ENCODE measurements around the gene RBM20. TPM values are rescaled to one million over a fixed set of nuclear protein-coding genes. Genes with fewer than 3 reads are reported as not detected.

Gene RBM20
- total and polyA plus RNA-seq, 8 donors = under 0.01 to 6.2 (median 0.59) TPM; not detected in 2

- no peak overlapping the region for H3K4me3 ChIP-seq
- H3K9me3 ChIP-seq = no peaks in the 10 kb centered on the region
- H3K36me3 ChIP-seq = no peaks in the 10 kb centered on the region
- no peak overlapping the region for H3K27ac ChIP-seq
- no peaks in the 10 kb centered on the region for H3K27me3 ChIP-seq
- DNase-seq = no peak
- H3K4me1 ChIP-seq = no peaks in the 10 kb centered on the region
- WGBS, 5 donors = 67 to 82% (median 71%) methylated on average over 7 of the region's 7 CpGs
- intact Hi-C loops (cut with DNase I; ENCODE audit: low total_unique reads) = no loop called here
- TF ChIP-seq POLR2A (IDR thresholded peaks at IDR 0.05) (no peak), POLR2AphosphoS5 (IDR thresholded peaks at IDR 0.05) (no peak), EP300 (IDR thresholded peaks at IDR 0.05) (no peak)
- TF ChIP-seq, protein P1, sequence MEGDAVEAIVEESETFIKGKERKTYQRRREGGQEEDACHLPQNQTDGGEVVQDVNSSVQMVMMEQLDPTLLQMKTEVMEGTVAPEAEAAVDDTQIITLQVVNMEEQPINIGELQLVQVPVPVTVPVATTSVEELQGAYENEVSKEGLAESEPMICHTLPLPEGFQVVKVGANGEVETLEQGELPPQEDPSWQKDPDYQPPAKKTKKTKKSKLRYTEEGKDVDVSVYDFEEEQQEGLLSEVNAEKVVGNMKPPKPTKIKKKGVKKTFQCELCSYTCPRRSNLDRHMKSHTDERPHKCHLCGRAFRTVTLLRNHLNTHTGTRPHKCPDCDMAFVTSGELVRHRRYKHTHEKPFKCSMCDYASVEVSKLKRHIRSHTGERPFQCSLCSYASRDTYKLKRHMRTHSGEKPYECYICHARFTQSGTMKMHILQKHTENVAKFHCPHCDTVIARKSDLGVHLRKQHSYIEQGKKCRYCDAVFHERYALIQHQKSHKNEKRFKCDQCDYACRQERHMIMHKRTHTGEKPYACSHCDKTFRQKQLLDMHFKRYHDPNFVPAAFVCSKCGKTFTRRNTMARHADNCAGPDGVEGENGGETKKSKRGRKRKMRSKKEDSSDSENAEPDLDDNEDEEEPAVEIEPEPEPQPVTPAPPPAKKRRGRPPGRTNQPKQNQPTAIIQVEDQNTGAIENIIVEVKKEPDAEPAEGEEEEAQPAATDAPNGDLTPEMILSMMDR (IDR thresholded peaks at IDR 0.05) = no peak
Observed at GRCh38 chr10:110773693-110774068, 129.5 kb downstream of the RBM20 start.

GRCh38 chr10:110774069-110775019 is 130.2 kb downstream of the RBM20 start:
- no peaks in the 10 kb centered on the region for H3K27me3 ChIP-seq
- no peak for DNase-seq
- no peaks in the 10 kb centered on the region for H3K4me1 ChIP-seq
- no peaks in the 10 kb centered on the region for H3K36me3 ChIP-seq
- no peak for TF ChIP-seq POLR2A (IDR thresholded peaks at IDR 0.05)
- TF ChIP-seq, protein P1 (IDR thresholded peaks at IDR 0.05) = no peak
- TF ChIP-seq POLR2AphosphoS5 (IDR thresholded peaks at IDR 0.05) = no peak
- no peak for TF ChIP-seq EP300 (IDR thresholded peaks at IDR 0.05)
- H3K9me3 ChIP-seq = no peaks in the 10 kb centered on the region
- no peak overlapping the region for H3K4me3 ChIP-seq
- H3K27ac ChIP-seq = no peak overlapping the region
- intact Hi-C loops (cut with DNase I; ENCODE audit: low total_unique reads) = no loop called here
- WGBS, 5 donors = 75 to 87% (median 84%) methylated on average over 8 of the region's 8 CpGs

DNA sequence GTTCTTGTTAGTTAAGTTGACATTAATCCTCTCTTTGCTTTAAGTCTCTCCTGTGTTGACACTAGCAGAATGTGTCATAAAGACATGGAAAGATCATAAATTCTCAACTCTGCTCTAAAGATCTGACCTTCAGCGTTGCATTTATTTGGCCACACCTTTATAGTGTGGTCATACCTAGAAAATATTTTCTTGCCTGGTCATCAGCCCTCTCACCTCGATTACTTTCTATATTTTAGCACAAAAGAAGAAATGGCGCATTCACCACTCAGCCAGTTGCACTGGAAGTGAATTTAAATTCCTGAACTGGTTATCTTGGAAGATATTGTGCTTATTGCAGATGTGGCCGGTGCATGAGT is 130.9 kb downstream of the RBM20 start:
- H3K9me3 ChIP-seq = no peaks in the 10 kb centered on the region
- no peak overlapping the region for H3K4me3 ChIP-seq
- no peaks in the 10 kb centered on the region for H3K36me3 ChIP-seq
- H3K27me3 ChIP-seq = no peaks in the 10 kb centered on the region
- no peak overlapping the region for H3K27ac ChIP-seq
- no peaks in the 10 kb centered on the region for H3K4me1 ChIP-seq
- 65 to 84% (median 73%) methylated on average over 4 of the region's 4 CpGs for WGBS, 5 donors
- TF ChIP-seq POLR2A (IDR thresholded peaks at IDR 0.05) = no peak
- TF ChIP-seq, protein P1 (IDR thresholded peaks at IDR 0.05) = no peak
- TF ChIP-seq EP300 (IDR thresholded peaks at IDR 0.05) = no peak
- TF ChIP-seq POLR2AphosphoS5 (IDR thresholded peaks at IDR 0.05) = no peak
- DNase-seq = peak in 1 of 2 donors; percentile 58
- intact Hi-C loops (cut with DNase I; ENCODE audit: low total_unique reads) = no loop called here

GRCh38 chr10:110775406-110775805 is 131.3 kb downstream of the RBM20 start:
- TF ChIP-seq POLR2A (IDR thresholded peaks at IDR 0.05) = no peak
- TF ChIP-seq EP300 (IDR thresholded peaks at IDR 0.05) = no peak
- intact Hi-C loops (cut with DNase I; ENCODE audit: low total_unique reads) = no loop called here
- 88 to 97% (median 94%) methylated on average over 4 of the region's 4 CpGs for WGBS, 5 donors
- H3K36me3 ChIP-seq = no peaks in the 10 kb centered on the region
- no peak overlapping the region for H3K27ac ChIP-seq
- H3K27me3 ChIP-seq = no peaks in the 10 kb centered on the region
- H3K9me3 ChIP-seq = no peaks in the 10 kb centered on the region
- no peak overlapping the region for H3K4me3 ChIP-seq
- no peaks in the 10 kb centered on the region for H3K4me1 ChIP-seq
- no peak for DNase-seq

DNA sequence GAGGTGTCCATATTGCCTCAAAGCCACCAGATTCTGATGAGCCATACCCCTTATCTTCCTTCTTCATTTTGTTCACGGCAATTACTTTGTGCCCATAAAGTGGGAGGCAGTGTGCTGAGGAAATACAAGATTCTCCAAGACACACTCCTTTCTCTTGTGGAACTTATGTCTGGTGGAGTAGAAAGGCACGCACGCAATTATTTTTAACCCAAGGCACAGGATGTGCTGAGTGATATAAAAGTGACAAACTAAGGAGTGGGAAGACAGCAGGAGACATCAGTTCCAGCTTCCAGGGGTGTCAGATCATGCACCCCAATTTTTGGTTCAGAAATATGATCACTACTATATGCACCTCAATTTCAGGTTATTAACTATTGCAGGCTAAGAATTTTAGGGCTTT is 132.9 kb downstream of the RBM20 start:
- Histone ChIP-seq H3K36me3 (no peaks in the 10 kb centered on the region), H3K27me3 (no peaks in the 10 kb centered on the region), H3K27ac (no peak overlapping the region), H3K9me3 (no peaks in the 10 kb centered on the region), H3K4me3 (no peak overlapping the region), H3K4me1 (no peaks in the 10 kb centered on the region)
- TF ChIP-seq POLR2A (IDR thresholded peaks at IDR 0.05) (no peak), POLR2AphosphoS5 (IDR thresholded peaks at IDR 0.05) (no peak), EP300 (IDR thresholded peaks at IDR 0.05) (no peak)
- TF ChIP-seq, protein P1 (IDR thresholded peaks at IDR 0.05) = no peak
- intact Hi-C loops (cut with DNase I; ENCODE audit: low total_unique reads) = no loop called here
- no peak for DNase-seq
- WGBS, 5 donors = 89 to 99% (median 96%) methylated on average over 3 of the region's 3 CpGs

Data from stomach (tissue), 9 donors.